IMR-90 (cell line): ENCODE results near the gene RBMS3. TPM values are rescaled to one million over a fixed set of nuclear protein-coding genes. Genes with fewer than 3 reads are reported as not detected.
A peak's percentile ranks its signal among the peaks of the same experiment; 100 is the strongest.

Source experiments
- ATAC-seq: fragments of 200-7000 bp; cut with Tn5 transposase; 2 replicates; pipeline ENCODE4 v1.9.1; 2020; ENCODE audit warnings: low read depth, mild to moderate bottlenecking, moderate library complexity
- BruUV-seq: library from RNA; stranded (reverse); fragments of 400-500 nt; replicated peaks from 2 replicates; lab custom pipeline; 2021; lab: Mats Ljungman, UMichigan
- CTCF ChIA-PET: fragments of 300-600 bp; formaldehyde crosslinking; extraction: SDS; loops from one replicate; lab custom pipeline; 2021; ENCODE audit warnings: antibody characterized with exemption; lab: Yijun Ruan, JAX
- POLR2A ChIA-PET: fragments of 300-600 bp; sonication (Branson Sonifier 250); formaldehyde crosslinking; loops from one replicate; lab custom pipeline; 2022; ENCODE audit warnings: antibody characterized with exemption; ENCODE audit not compliant: unreplicated experiment; lab: Charles Lee
- DNase-seq: peaks from one replicate; pipeline ENCODE4 v3.0.0; 2013
- H2AFZ ChIP-seq: replicated peaks from 2 replicates; pipeline ENCODE3; 2013; ENCODE audit warnings: low read length, mild to moderate bottlenecking; ENCODE audit not compliant: poor library complexity
- H2AK5ac ChIP-seq: 2 replicates; pipeline ENCODE4 v1.6.1; 2013; ENCODE audit warnings: low read depth, low read length, inconsistent platforms
- H2AK9ac ChIP-seq: replicated peaks from 2 replicates; pipeline ENCODE3; 2013; ENCODE audit warnings: mild to moderate bottlenecking, low read depth, low read length, moderate library complexity; ENCODE audit not compliant: poor library complexity
- H2BK120ac ChIP-seq: 2 replicates; pipeline ENCODE4 v1.6.1; 2013; ENCODE audit warnings: low read depth, low read length, inconsistent platforms
- H2BK15ac ChIP-seq: 3 replicates; pipeline ENCODE4 v1.6.1; 2013; ENCODE audit warnings: low read depth, low read length, inconsistent platforms
- H2BK20ac ChIP-seq: 2 replicates; pipeline ENCODE4 v1.6.1; 2013; ENCODE audit warnings: low read depth, mild to moderate bottlenecking, inconsistent platforms, low read length, moderate library complexity
- H2BK5ac ChIP-seq: 2 replicates; pipeline ENCODE4 v1.6.1; 2013; ENCODE audit warnings: mild to moderate bottlenecking, low read depth, low read length, inconsistent platforms; ENCODE audit not compliant: poor library complexity, severe bottlenecking
- H3K14ac ChIP-seq: replicated peaks from 2 replicates; pipeline ENCODE4 v1.6.1; 2013; ENCODE audit warnings: low read depth, low read length, inconsistent platforms
- H3K18ac ChIP-seq: 2 replicates; pipeline ENCODE4 v1.6.1; 2013; ENCODE audit warnings: low read depth, low read length, control low read depth
- H3K23ac ChIP-seq: 2 replicates; pipeline ENCODE4 v1.6.1; 2013; ENCODE audit warnings: low read depth, low read length, inconsistent platforms
- H3K27ac ChIP-seq: 2 replicates; pipeline ENCODE4 v1.5.1; 2013; ENCODE audit warnings: mild to moderate bottlenecking, control low read depth, low read length; ENCODE audit not compliant: insufficient read depth
- H3K27me3 ChIP-seq: 2 replicates; pipeline ENCODE4 v1.6.1; 2013; ENCODE audit warnings: low read length; ENCODE audit not compliant: control insufficient read depth, insufficient read depth
- H3K36me3 ChIP-seq: 2 replicates; pipeline ENCODE4 v1.6.1; 2013; ENCODE audit warnings: low read length, mixed read lengths; ENCODE audit not compliant: control insufficient read depth, insufficient read depth
- H3K4ac ChIP-seq: 2 replicates; pipeline ENCODE4 v1.6.1; 2013; ENCODE audit warnings: low read depth, low read length, inconsistent platforms
- H3K4me1 ChIP-seq: 2 replicates; pipeline ENCODE4 v1.6.1; 2013; ENCODE audit warnings: low read length, mixed read lengths; ENCODE audit not compliant: control insufficient read depth, insufficient read depth
- H3K4me2 ChIP-seq: 2 replicates; pipeline ENCODE4 v1.6.1; 2013; ENCODE audit warnings: low read depth, mild to moderate bottlenecking, control low read depth, low read length, moderate library complexity
- H3K4me3 ChIP-seq: 2 replicates; pipeline ENCODE4 v1.5.1; 2013; ENCODE audit warnings: low read depth, mild to moderate bottlenecking, control low read depth, low read length, moderate library complexity; ENCODE audit not compliant: insufficient read depth
- H3K56ac ChIP-seq: 2 replicates; pipeline ENCODE4 v1.6.1; 2013; ENCODE audit warnings: low read length, inconsistent platforms; ENCODE audit not compliant: insufficient read depth; ENCODE audit errors: extremely low read depth
- H3K79me1 ChIP-seq, 2 experiments: 2 replicates each; pipeline ENCODE4 v1.6.1; 2013; ENCODE audit warnings: low read length in 2 of 2, inconsistent platforms in 1 of 2, low read depth in 1 of 2
- H3K9ac ChIP-seq: 2 replicates; pipeline ENCODE4 v1.6.1; 2013; ENCODE audit warnings: low read depth, low read length, control low read depth
- H3K9me1 ChIP-seq: 2 replicates; pipeline ENCODE4 v1.6.1; 2013; ENCODE audit warnings: low read length, inconsistent platforms; ENCODE audit not compliant: insufficient read depth
- H3K9me3 ChIP-seq: 2 replicates; pipeline ENCODE4 v1.6.1; 2013; ENCODE audit warnings: low read length; ENCODE audit not compliant: control insufficient read depth, insufficient read depth
- H4K20me1 ChIP-seq: 2 replicates; pipeline ENCODE4 v1.6.1; 2013; ENCODE audit warnings: low read length, inconsistent platforms; ENCODE audit not compliant: insufficient read depth
- H4K5ac ChIP-seq: 2 replicates; pipeline ENCODE4 v1.6.1; 2013; ENCODE audit warnings: mild to moderate bottlenecking, low read depth, low read length, control low read depth
- H4K8ac ChIP-seq, 2 experiments: 2 replicates each; pipeline ENCODE4 v1.6.1; 2013; ENCODE audit warnings: low read depth in 2 of 2, low read length in 2 of 2, control low read depth in 1 of 2, inconsistent platforms in 1 of 2
- H4K91ac ChIP-seq: 2 replicates; pipeline ENCODE4 v1.6.1; 2013; ENCODE audit warnings: low read depth, low read length, inconsistent platforms; ENCODE audit not compliant: insufficient read depth
- SMC3 ChIP-seq: fragments of 150-350 bp; IDR thresholded peaks from 2 replicates; pipeline ENCODE4 v1.6.1; 2016; ENCODE audit warnings: low read depth, mild to moderate bottlenecking, antibody characterized with exemption, low read length, moderate library complexity
- WGBS, 2 experiments: methylation state at CpG; one replicate each; pipeline versions ENCODE4 v1.1.5 to v1.1.7; 2013; ENCODE audit warnings: missing lambda C conversion rate in 2 of 2; ENCODE audit not compliant: insufficient read length in 1 of 2; ENCODE audit errors: extremely low coverage in 2 of 2; 5-methylcytosine and 5-hydroxymethylcytosine counted together
- dilution Hi-C: fragments of 300-500 bp; cut with HindIII; formaldehyde crosslinking; loops from one replicate; pipeline ENCODE4 v1.14.3; 2018; ENCODE audit warnings: low sequenced_read_pairs; ENCODE audit not compliant: unreplicated experiment
- in situ Hi-C: fragments of 300-500 bp; cut with MboI; formaldehyde crosslinking; loops from 3 replicates; pipeline ENCODE4 v1.14.3; 2019; ENCODE audit warnings: low sequenced_read_pairs, inconsistent platforms, mixed read lengths
- intact Hi-C: fragments of 100-400 bp; cut with micrococcal nuclease; formaldehyde crosslinking; loops from 2 replicates; pipeline ENCODE4 v1.10.0; 2022
- polyA plus RNA-seq, 3 experiments: library from polyadenylated mRNA; depleted of rRNA; stranded (reverse); fragments of >200 nt; gene quantifications; 2 replicates each; pipeline ENCODE4 v1.2.3, GENCODE V29; 2012; ENCODE audit warnings: low replicate concordance in 1 of 3
- total RNA-seq: library from RNA; depleted of rRNA; stranded (reverse); fragments of >200 nt; gene quantifications from 2 replicates; pipeline ENCODE4 v1.2.3, GENCODE V29; 2012

Gene RBMS3
- total and polyA plus RNA-seq, 2 of the 4 experiments (the other 2 are of a cell fraction) = 15.2 to 127 TPM

DNA sequence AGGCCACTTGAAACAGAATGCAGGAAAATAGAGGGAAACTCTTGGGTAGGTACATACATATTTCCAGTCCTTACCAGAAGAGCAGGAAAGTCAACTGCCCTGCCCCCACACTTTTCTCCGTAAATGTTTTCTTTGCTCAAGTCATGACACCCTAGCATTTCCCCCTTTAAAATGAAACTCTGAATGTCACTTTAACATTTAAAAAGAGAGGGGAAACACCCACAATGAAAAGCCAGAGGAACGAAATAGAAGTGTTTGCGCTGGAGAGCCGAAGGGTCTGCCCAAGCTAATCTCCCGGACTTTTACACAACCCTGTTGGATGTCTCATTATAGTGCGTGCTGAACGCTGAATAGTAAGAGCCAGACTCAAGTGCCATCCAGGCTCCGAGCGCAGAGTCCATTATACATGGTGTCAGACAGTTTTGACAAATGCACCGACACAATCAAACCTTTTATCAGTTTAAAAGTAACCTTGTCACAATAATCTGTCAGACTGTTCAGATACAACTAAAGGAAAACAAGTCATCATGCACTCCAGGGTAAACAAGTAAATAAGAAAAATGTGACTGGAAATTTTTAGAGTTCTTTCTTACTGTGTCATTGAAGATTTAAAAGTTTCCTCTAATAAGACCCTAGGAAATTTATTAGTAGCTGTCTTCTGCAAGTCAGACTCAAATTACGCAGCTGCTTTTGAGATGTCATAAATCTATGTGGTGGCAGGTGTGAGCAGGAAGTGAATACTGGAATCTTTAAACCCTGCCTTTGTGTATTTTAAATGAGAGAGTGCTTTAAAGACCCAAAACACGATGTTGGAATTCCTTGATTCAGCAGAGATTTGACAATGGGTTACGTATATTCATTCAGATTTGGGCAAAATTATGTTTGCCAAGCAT, 159.8 kb downstream of the RBMS3 start:
- H4K20me1 ChIP-seq = no peaks in the 10 kb centered on the region
- no peak overlapping the region; the same call in 1 of the 2 replicates for H2BK120ac ChIP-seq
- no peak overlapping the region for H4K5ac ChIP-seq
- no peak overlapping the region for H3K14ac ChIP-seq
- no peak for TF ChIP-seq SMC3
- peaks cover 6% of the 10 kb centered on the region; the same call in 1 of the 2 replicates for H3K36me3 ChIP-seq
- no peak overlapping the region for H2AK9ac ChIP-seq
- H3K9me3 ChIP-seq = no peaks in the 10 kb centered on the region
- H3K27ac ChIP-seq = no peak overlapping the region
- peak overlapping the region; percentile 6 for H2AFZ ChIP-seq
- 40% methylated on average over 3 of the region's 13 CpGs; no CpG with 5 or more reads in 1 of the 2 experiments for WGBS, 2 experiments
- H3K4me2 ChIP-seq = peak overlapping the region; percentile 44
- no peak overlapping the region for H3K9ac ChIP-seq
- 0 out of 2 replicates have a peak overlapping the region, but pooled peaks have one; percentile 2 for H3K18ac ChIP-seq
- CTCF ChIA-PET = no interaction called here
- H2BK20ac ChIP-seq = no peak overlapping the region
- H3K23ac ChIP-seq = no peak overlapping the region
- H3K27me3 ChIP-seq = no peaks in the 10 kb centered on the region
- DNase-seq (no peak), ATAC-seq (no peak)
- no peak overlapping the region for H2BK15ac ChIP-seq
- H3K4me1 ChIP-seq = peaks cover 4% of the 10 kb centered on the region
- H4K8ac ChIP-seq = no peak overlapping the region
- 0 out of 2 replicates have a peak overlapping the region, but pooled peaks have one; percentile 9 for H2AK5ac ChIP-seq
- intact Hi-C loops (no loop called here), dilution Hi-C loops (no loop called here), in situ Hi-C loops (no loop called here)
- BruUV-seq = no TSS peak
- peak overlapping the region; percentile 11; the same call in 1 of the 2 replicates for H3K4me3 ChIP-seq
- POLR2A ChIA-PET = no interaction called here
- no peak overlapping the region for H3K56ac ChIP-seq
- no peak overlapping the region for H4K91ac ChIP-seq
- H3K9me1 ChIP-seq = no peaks in the 10 kb centered on the region
- H2BK5ac ChIP-seq = no peak overlapping the region
- H3K79me1 ChIP-seq = peaks cover 12 to 17% of the 10 kb centered on the region in 2 experiments
- H3K4ac ChIP-seq = no peak overlapping the region
